T-helper 1 cell treated with Interleukin-12 subunit alpha and Interleukin-12 subunit beta and Interleukin-4 antibody, amounts not matched to agents 30 ng/mL and 1 ng/mL, for 36 hours (primary cell): ENCODE data around the gene INSC. TPM values are rescaled to one million over a fixed set of nuclear protein-coding genes. Genes with fewer than 3 reads are reported as not detected.

Experiments used
- intact Hi-C: fragments of 100-400 bp; cut with micrococcal nuclease; formaldehyde crosslinking; loops from one replicate; pipeline ENCODE4 v1.15.1; 2024
- total RNA-seq: library from RNA; stranded (reverse); gene quantifications from 2 replicates; pipeline ENCODE4 v1.2.3, GENCODE V29; 2022

The INSC gene
- total RNA-seq, 1 donor from 2014 or later = 1.0 TPM

GRCh38 chr11:15278128-15278527 lies 163.4 kb downstream of the INSC start:
- intact Hi-C loops = no loop called here

- intact Hi-C loops = no loop called here
These were observed 165.7 kb downstream of the INSC start for GRCh38 chr11:15280393-15280792.

GRCh38 chr11:15282754-15283153 lies 168.0 kb downstream of the INSC start:
- intact Hi-C loops = no loop called here

GRCh38 chr11:15286465-15286864 lies 171.7 kb downstream of the INSC start:
- intact Hi-C loops = no loop called here

- intact Hi-C loops = no loop called here
These were observed 174.1 kb downstream of the INSC start for GRCh38 chr11:15288863-15289262.

- intact Hi-C loops = no loop called here
These were observed 175.0 kb downstream of the INSC start for GRCh38 chr11:15289723-15290122.

GRCh38 chr11:15291885-15292284 lies 177.2 kb downstream of the INSC start:
- intact Hi-C loops = no loop called here

GRCh38 chr11:15293975-15294620 lies 179.4 kb downstream of the INSC start:
- intact Hi-C loops = no loop called here

- intact Hi-C loops = no loop called here
These were observed 181.0 kb downstream of the INSC start for GRCh38 chr11:15295695-15296094.

Other genes with a start within 250 kb of the INSC start
- 9.9 and 11.3 TPM in 2 replicates for gene CYP2R1, start 222.7 kb upstream of the INSC start, total RNA-seq
- not detected in 2 replicates for gene CALCA, start 142.6 kb upstream of the INSC start, total RNA-seq
- gene CALCB, start 41.3 kb upstream of the INSC start, total RNA-seq = 1.7 and 1.8 TPM in 2 replicates